ENCODE data around the gene ART1.

The ART1 gene

GRCh38 chr11:3659595-3660515, 14.9 kb downstream of the ART1 start:
- Histone ChIP-seq H3K4me3 (no peak overlapping the region), H3K27ac (no peak overlapping the region)
- DNase-seq (ENCODE audit: low spot score): no peak
- no peak for TF ChIP-seq CTCF (IDR thresholded peaks at IDR 0.05)

GRCh38 chr11:3660960-3661359, 16.0 kb downstream of the ART1 start:
- DNase-seq (ENCODE audit: low spot score): no peak
- no peak overlapping the region for H3K4me3 ChIP-seq
- no peak overlapping the region for H3K27ac ChIP-seq
- TF ChIP-seq CTCF (IDR thresholded peaks at IDR 0.05): no peak

GRCh38 chr11:3662856-3663255, 17.9 kb downstream of the ART1 start:
- no peak for TF ChIP-seq CTCF (IDR thresholded peaks at IDR 0.05)
- no peak for DNase-seq (ENCODE audit: low spot score)
- Histone ChIP-seq H3K4me3 (no peak overlapping the region), H3K27ac (no peak overlapping the region)

DNA sequence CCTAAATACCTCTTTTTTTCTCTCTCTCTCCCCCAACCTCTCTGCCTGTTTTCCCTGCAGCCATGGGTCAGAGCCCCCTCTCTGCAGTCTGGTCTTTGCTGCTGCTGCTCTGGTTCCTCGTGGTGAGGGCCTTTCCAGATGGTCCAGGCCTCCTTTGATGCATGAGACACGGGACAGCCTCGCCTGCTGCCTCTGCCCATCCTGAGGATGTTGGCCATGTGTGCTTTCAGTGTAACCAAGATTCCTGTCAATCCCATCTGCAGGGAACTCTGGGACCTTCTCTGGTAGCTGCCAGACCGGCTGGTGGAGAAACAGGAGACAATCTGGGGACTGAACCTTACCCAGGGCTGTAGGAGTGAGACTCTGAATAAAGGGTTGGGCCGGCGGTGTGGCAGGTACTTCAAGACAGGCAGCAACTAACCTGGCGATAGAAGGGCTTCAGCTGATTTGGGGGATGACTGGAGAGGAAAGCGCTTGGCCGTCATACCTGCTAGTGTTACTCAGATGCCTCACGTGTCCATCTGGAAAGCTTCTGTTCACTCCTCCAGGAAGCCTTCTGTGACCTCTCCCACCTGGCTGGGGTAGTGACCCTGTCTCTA, 19.2 kb downstream of the ART1 start:
- no peak for TF ChIP-seq CTCF (IDR thresholded peaks at IDR 0.05)
- DNase-seq (ENCODE audit: low spot score): no peak
- Histone ChIP-seq H3K4me3 (no peak overlapping the region), H3K27ac (no peak overlapping the region)

DNA sequence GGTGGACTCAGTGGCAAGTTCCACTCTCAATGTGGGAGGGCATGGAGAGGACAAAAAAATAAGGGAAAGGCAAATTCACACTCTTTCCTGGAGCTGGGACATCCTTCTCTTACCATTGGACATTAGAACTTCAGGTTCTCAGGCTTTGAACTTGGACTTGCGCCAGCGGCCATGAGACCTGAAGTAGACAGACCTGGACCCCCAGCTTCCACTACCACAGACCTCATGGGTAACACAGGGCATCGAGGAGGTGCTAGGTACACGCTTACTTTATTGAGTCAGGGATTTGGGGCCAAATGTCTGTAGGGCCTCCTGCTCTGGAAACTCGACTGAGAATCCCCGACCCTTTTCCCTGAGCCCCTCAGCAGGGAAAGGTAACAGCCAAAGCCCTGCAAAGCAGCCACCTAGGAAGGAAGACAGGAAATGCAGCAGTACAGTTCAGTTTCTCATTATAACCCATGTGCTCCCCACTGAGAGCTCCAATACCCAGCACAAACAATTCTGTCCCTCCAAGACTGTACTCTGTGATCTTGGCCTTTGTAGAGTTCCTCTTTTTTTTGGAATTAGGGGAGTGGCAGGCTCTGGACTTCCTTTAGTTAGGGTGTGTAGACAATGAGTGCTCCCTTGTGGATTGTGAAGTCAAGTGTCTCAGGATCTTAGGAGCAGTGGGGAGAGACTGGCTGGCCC, 20.6 kb downstream of the ART1 start:
- no peak for DNase-seq (ENCODE audit: low spot score)
- no peak overlapping the region for H3K4me3 ChIP-seq

DNA sequence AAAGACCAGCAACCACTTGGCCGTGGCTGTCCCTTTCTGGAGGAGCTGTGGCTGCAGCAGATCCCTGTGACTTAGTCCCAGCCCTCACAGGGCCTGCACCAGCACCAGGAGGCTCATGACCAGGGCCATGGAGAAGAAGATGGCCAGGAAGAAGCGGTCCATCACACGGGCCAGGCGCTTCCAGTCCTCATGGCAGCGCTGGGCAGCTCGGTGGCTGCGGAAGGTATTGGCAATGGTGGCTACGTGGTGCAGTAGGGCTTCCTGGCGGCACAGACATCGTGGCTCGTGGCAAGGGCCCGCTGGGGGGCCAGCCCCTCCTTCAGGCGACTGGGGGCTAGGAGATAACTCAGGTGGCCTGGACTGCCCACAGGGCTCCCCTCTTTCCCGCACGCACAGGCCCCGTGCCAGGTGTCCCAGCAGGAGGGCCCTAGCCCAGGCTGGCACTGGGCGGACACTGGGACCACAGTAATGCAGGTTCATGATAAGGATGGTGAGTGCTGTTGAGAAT, 21.1 kb downstream of the ART1 start:
- Histone ChIP-seq H3K27ac (no peak overlapping the region), H3K4me3 (no peak overlapping the region)
- no peak for TF ChIP-seq CTCF (IDR thresholded peaks at IDR 0.05)
- DNase-seq (ENCODE audit: low spot score): no peak

More for the DNA sequence above, 20.6 kb downstream of the ART1 start:
- no peak overlapping the region for H3K27ac ChIP-seq
- TF ChIP-seq CTCF (IDR thresholded peaks at IDR 0.05): no peak
